Measurements from ENCODE around the gene USPL1.

Gene USPL1
- long read RNA-seq, full-length matches to known transcripts = 17 of 77 reads
- long read RNA-seq, partial matches to known transcripts = 11 of 77 reads
- long read RNA-seq, other reads (novel, unspliced or antisense) = 49 of 77 reads

GRCh38 chr13:30617315-30618185, at the start of gene USPL1:
TSS of gene USPL1 (plus strand) at chr13:30617920. CDS start at chr13:30621141, 3,221 bp downstream.
- TF ChIP-seq GABPA (IDR thresholded peaks at IDR 0.05; ENCODE audit: low read depth) = peak; percentile 100
- peak; percentile 25 for TF ChIP-seq REST (IDR thresholded peaks at IDR 0.05; ENCODE audit: insufficient replicate concordance, low read depth)
- peak; percentile 88 for TF ChIP-seq POLR2AphosphoS5 (IDR thresholded peaks at IDR 0.05; ENCODE audit: low read depth)
- TF ChIP-seq SPI1 (IDR thresholded peaks at IDR 0.05; ENCODE audit: borderline replicate concordance, low read depth) = no peak
- TF ChIP-seq, protein P1, sequence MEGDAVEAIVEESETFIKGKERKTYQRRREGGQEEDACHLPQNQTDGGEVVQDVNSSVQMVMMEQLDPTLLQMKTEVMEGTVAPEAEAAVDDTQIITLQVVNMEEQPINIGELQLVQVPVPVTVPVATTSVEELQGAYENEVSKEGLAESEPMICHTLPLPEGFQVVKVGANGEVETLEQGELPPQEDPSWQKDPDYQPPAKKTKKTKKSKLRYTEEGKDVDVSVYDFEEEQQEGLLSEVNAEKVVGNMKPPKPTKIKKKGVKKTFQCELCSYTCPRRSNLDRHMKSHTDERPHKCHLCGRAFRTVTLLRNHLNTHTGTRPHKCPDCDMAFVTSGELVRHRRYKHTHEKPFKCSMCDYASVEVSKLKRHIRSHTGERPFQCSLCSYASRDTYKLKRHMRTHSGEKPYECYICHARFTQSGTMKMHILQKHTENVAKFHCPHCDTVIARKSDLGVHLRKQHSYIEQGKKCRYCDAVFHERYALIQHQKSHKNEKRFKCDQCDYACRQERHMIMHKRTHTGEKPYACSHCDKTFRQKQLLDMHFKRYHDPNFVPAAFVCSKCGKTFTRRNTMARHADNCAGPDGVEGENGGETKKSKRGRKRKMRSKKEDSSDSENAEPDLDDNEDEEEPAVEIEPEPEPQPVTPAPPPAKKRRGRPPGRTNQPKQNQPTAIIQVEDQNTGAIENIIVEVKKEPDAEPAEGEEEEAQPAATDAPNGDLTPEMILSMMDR (IDR thresholded peaks at IDR 0.05; ENCODE audit: insufficient read depth, low read length) = no peak
- Histone ChIP-seq H3K27me3 (ENCODE audit: insufficient read depth, poor library complexity, severe bottlenecking) (no peaks in the 10 kb centered on the region), H3K27ac (replicated peaks) (peak within 1 kb of the TSS; percentile 95), H3K4me3 (replicated peaks; ENCODE audit: insufficient read depth, low read length) (peak within 1 kb of the TSS; percentile 73)
- DNase-seq (ENCODE audit: low read depth in 1 of 2, low spot score in 1 of 2) = peak; percentile 98 to 100

DNA sequence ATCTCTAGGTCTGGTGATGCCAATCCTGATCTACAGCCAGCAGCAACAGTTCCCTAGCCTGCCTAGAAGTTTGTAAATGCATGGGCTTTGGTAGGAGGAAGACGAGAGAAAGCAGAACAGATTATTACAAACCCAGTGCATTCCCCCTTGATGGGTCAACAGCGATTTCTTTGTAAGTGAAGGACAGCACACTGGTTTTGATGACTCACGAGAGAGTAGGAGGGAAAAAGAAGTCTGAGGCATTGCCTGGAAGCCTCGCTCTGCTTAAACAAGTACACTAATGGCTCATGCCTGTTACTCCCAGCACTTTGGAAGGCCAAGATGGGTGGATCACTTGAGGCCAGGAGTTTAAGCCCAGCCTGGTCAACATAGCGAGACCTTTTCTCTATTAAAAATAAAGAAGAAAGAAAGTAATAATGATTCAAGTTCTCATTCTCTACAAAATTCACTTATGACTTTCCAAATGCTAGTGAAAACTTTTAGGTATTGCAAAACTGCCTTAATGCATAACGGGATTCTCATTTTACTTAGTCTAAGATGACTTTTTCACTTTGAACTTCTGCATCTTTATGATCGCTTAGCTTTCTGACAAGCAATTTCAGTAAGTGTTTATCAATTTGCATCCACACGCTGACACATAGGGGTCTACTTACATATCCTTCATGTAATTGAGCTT, 47.7 kb upstream of the USPL1 start:
- Histone ChIP-seq H3K27ac (replicated peaks) (no peak overlapping the region), H3K27me3 (ENCODE audit: insufficient read depth, poor library complexity, severe bottlenecking) (no peaks in the 10 kb centered on the region), H3K4me3 (replicated peaks; ENCODE audit: insufficient read depth, low read length) (no peak overlapping the region)
- DNase-seq (ENCODE audit: low read depth in 1 of 2, low spot score in 1 of 2) = peak in 1 of 2 experiments; percentile 32
- TF ChIP-seq POLR2AphosphoS5 (IDR thresholded peaks at IDR 0.05; ENCODE audit: low read depth) (no peak), GABPA (IDR thresholded peaks at IDR 0.05; ENCODE audit: low read depth) (no peak), REST (IDR thresholded peaks at IDR 0.05; ENCODE audit: insufficient replicate concordance, low read depth) (no peak), SPI1 (IDR thresholded peaks at IDR 0.05; ENCODE audit: borderline replicate concordance, low read depth) (no peak)
- TF ChIP-seq, protein P1 (IDR thresholded peaks at IDR 0.05; ENCODE audit: insufficient read depth, low read length) = no peak

GRCh38 chr13:30570691-30571090, 47.0 kb upstream of the USPL1 start:
- Histone ChIP-seq H3K4me3 (replicated peaks; ENCODE audit: insufficient read depth, low read length) (no peak overlapping the region), H3K27me3 (ENCODE audit: insufficient read depth, poor library complexity, severe bottlenecking) (no peaks in the 10 kb centered on the region), H3K27ac (replicated peaks) (no peak overlapping the region)
- TF ChIP-seq, protein P1 (IDR thresholded peaks at IDR 0.05; ENCODE audit: insufficient read depth, low read length) = no peak
- TF ChIP-seq GABPA (IDR thresholded peaks at IDR 0.05; ENCODE audit: low read depth) (no peak), SPI1 (IDR thresholded peaks at IDR 0.05; ENCODE audit: borderline replicate concordance, low read depth) (no peak), POLR2AphosphoS5 (IDR thresholded peaks at IDR 0.05; ENCODE audit: low read depth) (no peak), REST (IDR thresholded peaks at IDR 0.05; ENCODE audit: insufficient replicate concordance, low read depth) (no peak)
- no peak for DNase-seq (ENCODE audit: low read depth in 1 of 2, low spot score in 1 of 2)

All from HL-60 (cell line).